Stimulated activated CD8-positive, alpha-beta memory T cell treated with anti-CD3 and anti-CD28 coated beads, Interleukin-7, amount 100 ng/mL, for 24 hours (primary cell): Measurements from ENCODE around the gene SDCBP2.

Source experiments
- DNase-seq: peaks from one replicate; pipeline ENCODE4 v3.0.0-alpha.2; 2020; ENCODE audit warnings: low read depth

Gene SDCBP2

DNA sequence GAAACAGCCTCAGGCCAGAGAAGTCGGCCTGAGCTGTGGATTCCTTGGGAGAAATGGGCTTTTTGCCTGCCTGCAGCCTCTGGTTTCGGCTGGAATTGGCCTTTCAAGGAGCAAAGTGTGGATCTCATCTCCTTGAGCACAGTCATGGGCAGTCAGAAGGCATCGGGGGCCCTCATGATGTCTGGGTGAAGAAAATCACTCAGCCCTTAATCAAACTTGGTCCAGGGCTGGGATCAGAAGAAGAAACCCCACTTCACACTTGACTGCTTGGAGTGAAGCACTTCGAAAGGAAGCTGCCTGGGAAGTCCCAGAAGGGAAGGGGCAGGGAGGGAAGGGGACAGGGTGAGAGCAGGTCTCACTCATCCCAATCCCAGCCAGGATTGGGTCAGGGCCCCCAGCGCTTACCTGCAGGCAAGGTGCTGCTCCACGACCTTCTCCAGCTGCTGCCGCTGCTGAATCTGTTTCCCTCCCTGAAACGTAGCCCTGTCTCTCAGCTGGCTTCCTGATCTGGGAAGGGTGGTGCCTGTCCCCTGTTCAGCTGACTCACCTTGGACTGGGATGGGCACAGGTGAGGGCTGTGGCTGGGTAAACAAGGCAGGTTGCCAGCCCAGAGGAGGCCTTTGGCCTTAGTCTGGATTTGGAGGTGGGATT, at the start of gene SDCBP2:
SDCBP2 (minus strand) TSS at position 460 of the 651 bp plus-strand sequence. CDS start 8,723 bp downstream, outside the sequence.
- DNase-seq: no peak

DNA sequence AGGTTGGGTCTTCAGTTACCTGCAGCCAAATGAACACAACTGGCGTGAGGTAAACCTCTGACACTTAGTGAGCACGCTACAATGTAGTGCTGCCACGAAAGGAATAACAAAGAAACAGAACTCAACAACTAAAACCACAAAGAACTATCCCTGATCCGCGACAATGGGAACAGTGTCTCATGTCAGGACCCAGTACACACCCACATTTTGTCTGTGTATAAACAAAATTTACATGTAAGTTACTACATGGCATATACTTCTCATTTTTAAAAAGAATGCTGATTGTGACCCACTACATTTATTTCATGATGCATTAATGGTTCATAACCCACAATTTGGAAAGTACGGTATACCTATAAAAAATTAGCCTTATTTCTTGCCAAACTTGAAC, 49.8 kb upstream of the SDCBP2 start:
- no peak for DNase-seq

- DNase-seq: no peak
Measured at GRCh38 chr20:1377984-1378734, 49.2 kb upstream of the SDCBP2 start.

DNA sequence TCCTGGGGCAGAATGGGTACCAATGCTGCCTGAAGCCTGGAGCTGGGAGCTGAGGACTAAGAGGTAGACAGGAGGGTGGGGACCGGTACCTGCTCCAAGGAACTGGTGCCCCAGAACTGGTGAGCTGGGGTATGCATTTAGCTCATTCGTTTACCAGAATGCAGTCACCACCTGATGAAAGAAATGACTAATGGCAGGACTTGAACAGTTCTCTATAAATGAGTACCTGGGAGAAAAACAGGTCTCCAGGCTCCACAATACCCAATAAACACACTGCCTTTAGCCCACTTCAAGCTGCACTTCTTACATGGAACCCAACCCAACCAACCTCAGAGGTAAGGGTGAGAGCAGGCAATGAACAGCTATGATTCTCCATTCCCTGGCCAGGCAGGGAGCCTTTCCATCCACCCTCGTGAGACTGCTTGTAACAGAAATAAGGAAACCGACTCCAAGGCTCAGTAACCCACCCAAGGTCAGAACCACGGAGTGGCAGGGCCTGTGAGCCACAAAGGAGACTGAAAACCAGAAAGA, 48.5 kb upstream of the SDCBP2 start:
- no peak for DNase-seq

- no peak for DNase-seq
Measured at GRCh38 chr20:1376408-1377270, 47.7 kb upstream of the SDCBP2 start.

DNA sequence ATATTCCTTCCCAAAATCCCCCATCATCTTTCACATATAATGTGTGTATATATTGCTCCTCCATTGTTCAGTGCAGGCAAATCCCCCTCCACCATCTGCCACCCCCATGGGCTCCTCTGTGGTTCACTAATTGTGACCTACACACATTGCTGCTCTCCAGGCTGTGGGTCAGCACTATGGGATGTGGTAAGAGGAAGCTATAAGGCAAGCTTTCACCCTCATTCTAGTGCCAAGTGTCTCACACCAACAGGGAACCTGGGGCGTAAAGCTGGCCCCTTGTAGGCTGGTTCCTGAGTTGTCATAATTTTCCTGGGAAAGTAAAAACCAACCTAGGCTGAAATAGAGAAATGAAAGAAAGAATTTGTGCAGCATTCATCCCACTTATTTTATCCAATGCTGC, 47.1 kb upstream of the SDCBP2 start:
- DNase-seq: no peak

- DNase-seq: no peak
Measured at GRCh38 chr20:1375515-1375914, 46.6 kb upstream of the SDCBP2 start.

- DNase-seq: no peak
Measured at GRCh38 chr20:1374246-1374645, 45.3 kb upstream of the SDCBP2 start.

DNA sequence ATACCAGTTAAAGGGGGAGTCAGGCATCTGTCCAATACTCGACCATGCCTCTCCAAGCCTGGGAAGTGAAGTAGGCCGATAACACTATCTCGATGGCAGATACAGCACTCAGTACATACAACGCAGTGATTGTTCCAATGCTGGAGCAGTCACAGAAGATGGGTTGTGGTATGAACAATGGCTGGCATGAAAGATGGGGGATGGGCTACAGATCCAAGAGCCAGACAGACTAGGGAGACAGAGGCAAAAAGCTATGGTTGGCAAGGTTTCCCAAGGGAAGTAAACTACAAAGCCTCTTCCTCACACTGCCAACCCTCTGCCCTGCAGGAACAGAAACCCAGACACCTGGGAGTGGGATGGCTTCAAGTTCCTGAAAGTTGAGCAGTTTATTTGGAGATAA, 44.7 kb upstream of the SDCBP2 start:
- no peak for DNase-seq

DNA sequence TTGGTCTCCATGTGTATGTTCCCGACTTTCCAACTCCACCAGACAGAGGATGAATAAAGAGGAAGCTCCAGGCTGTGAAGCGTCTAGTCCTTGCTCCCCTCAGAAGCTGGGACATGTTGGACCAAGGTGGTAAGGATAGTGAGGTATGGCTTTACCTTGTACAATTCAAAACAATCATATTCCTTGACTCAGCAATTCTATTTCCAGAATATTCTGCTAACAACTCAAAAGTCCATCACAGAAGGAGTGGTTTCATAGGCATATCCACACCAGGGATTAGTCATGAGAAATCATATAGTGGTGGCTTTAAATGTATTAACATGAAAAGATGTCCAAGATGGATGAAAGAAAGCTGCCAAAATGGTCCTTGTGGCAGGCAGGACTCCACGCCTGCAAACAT, 44.1 kb upstream of the SDCBP2 start:
- no peak for DNase-seq

DNA sequence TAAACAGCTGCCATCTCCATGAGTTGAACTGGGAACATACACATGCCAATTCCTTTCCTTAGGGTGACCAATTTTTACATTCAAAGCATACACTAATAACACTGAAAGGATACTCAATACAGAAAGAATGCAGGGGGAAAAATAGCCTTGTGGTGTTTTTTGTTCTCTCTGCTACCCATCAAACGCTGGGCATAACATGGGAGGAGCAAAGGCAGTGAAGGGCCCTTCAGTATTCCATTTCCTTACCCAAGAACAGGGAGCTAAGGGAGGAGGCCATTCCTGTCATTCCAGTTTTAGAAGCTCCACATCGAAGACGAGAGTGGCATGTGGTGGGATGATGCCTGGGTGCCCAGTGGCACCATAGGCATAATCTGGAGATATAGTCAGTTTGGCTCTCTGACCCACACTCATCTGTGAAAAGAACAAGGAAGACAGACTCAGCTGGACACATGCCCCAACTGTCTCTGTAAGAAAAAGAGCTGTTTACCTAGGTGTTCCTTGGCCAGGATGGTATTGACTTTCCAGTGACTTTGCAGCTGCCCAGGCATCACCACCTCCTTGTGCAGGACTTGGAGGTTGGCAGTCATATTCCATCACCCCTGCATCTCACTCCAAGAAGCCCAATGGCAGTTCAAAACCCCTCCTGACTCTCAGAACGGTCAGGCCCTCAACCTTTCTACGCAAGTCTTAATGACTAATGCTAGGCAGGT, 43.0 kb upstream of the SDCBP2 start:
- no peak for DNase-seq

- no peak for DNase-seq
Measured at GRCh38 chr20:1371202-1371782, 42.4 kb upstream of the SDCBP2 start.

DNA sequence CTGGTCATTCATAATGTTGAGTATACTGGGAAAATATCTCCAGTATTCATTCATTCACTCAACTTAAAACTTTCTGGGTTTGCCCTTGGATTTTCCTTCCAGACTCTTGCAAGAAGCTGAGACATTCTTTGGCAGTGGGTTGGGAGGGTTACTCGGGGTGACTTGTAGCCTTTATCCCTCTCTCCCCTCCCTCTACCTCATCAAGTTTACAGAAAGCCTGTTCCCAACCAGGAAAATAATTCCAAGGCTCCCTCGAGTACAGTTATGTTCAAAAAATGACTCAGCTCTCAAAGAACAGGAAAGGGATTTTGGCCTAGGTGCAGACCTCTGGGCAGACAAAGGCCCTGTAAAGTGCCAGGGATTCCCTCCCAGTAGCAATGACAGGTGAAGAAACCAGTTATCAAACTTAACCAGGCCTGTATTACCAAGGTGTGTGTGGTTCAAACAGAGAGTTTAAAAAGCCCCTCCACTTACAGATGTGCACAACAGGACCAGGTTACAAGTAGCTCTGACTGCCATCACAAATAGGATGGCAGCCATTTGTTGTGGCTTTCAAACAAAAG, 41.7 kb upstream of the SDCBP2 start:
- no peak for DNase-seq

- DNase-seq: no peak
Measured at GRCh38 chr20:1369970-1370369, 41.0 kb upstream of the SDCBP2 start.

- no peak for DNase-seq
Measured at GRCh38 chr20:1368448-1369199, 39.7 kb upstream of the SDCBP2 start.

- DNase-seq: no peak
Measured at GRCh38 chr20:1367479-1367878, 38.5 kb upstream of the SDCBP2 start.

GRCh38 chr20:1364106-1364505, 35.2 kb upstream of the SDCBP2 start:
- DNase-seq: no peak

GRCh38 chr20:1363522-1363921, 34.6 kb upstream of the SDCBP2 start:
- no peak for DNase-seq

GRCh38 chr20:1362484-1362883, 33.5 kb upstream of the SDCBP2 start:
- DNase-seq: no peak

DNA sequence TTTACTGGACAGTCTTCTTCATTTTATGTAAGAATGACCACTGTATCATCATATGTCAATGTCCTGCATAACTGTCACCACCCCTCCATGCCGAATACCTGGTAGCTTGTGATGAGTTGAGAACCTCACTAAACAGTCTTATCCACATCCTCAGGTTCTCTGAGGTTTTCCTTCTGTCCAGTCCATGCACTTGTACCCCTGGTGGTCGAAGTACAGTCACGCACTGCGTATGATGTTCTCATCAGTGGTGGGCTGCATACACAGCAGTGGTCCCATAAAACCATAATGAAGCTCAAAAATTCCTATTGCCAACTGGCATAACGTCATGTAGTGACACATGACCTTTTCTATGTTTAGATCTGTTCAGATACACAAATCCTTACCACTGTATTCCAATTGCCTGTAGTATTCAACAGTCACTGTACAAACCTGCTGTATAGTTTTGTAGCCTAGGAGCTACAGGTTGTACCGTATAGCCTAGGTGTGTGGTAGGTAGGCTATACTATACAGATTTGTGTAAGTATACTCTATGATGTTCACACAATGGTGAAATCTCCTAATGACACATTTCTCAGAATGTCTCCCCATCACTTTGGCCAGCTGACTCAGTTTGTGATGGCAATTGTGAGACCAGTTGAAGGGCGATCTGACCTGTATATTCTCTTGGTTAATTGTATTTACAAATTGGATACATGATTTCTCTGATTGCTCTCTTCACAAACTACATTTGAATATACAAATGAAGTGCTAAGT, 31.3 kb upstream of the SDCBP2 start:
- no peak for DNase-seq
